Type B pancreatic cell (in vitro differentiated cells): ENCODE data around the gene RNU5B-1. TPM values are rescaled to one million over a fixed set of nuclear protein-coding genes. Genes with fewer than 3 reads are reported as not detected.

Experiments
- DNase-seq: peaks from one replicate; pipeline ENCODE4 v3.0.0; 2021; ENCODE audit warnings: mixed read lengths; ENCODE audit not compliant: unreplicated experiment; ENCODE audit errors: extremely low spot score
- H3K27ac Mint-ChIP-seq: 2 replicates; pipeline ENCODE4 v1.8.0; 2021; ENCODE audit warnings: mild to moderate bottlenecking, mixed read lengths
- H3K27me3 Mint-ChIP-seq: 2 replicates; pipeline ENCODE4 v1.8.0; 2021; ENCODE audit warnings: mixed read lengths
- H3K36me3 Mint-ChIP-seq: 2 replicates; pipeline ENCODE4 v1.8.0; 2021; ENCODE audit warnings: mixed read lengths
- H3K4me1 Mint-ChIP-seq: one replicate; pipeline ENCODE4 v1.8.0; 2021; ENCODE audit warnings: mixed read lengths; ENCODE audit not compliant: unreplicated experiment
- H3K4me3 Mint-ChIP-seq: 2 replicates; pipeline ENCODE4 v1.8.0; 2021; ENCODE audit warnings: mild to moderate bottlenecking, mixed read lengths
- H3K9me3 Mint-ChIP-seq: 2 replicates; pipeline ENCODE4 v1.8.0; 2021; ENCODE audit warnings: mixed read lengths
- total RNA-seq: library from RNA; stranded (reverse); gene quantifications from 2 replicates; pipeline ENCODE4 v1.2.1, GENCODE V29; 2021; ENCODE audit warnings: low replicate concordance
- TF ChIP-seq, protein P1 (sequence below): fragments of 200-600 bp; sonication (generic); conservative IDR thresholded peaks from 2 replicates; pipeline ENCODE4 v1.5.0; 2021; ENCODE audit warnings: antibody characterized with exemption, mild to moderate bottlenecking

The RNU5B-1 gene
- total RNA-seq, 1 donor from 2014 or later = 16.3 TPM

DNA sequence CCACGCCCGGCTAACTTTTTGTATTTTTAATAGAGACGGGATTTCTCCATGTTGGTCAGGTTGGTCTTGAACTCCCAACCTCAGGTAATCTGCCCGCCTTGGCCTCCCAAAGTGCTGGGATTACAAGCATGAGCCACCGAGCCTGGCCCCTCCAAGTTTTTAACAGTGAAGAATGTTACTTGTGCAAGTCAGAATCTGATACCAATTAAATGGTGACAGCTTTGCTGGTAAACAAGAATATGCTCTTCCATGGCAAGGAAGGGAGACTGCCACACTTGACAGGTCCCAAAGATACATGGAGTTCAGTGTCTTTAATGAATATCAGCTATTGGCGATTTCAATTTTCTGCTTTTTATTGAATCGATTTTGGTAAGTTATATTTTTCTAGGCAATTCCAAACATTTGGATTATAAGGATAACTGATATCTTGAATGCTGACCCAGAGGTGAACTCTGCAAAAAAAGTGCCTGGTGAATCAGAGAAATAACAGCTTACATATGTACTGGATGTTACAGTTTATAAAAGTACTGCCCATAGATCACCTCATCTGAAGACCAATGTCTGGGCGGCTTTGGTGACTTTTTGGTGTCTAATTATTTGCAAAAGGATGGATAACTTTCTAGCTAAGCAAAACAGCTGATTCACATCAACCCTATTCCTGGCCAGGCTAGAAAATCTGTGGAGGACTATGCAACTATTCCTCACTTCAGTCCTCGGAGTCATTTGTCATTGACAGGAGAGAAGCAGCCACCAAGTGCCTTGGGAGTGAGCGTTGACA lies 19.0 kb upstream of the RNU5B-1 start:
- Mint-ChIP-seq H3K9me3 (no peaks in the 10 kb centered on the region), H3K4me3 (peak overlapping the region; percentile 91), H3K36me3 (peaks cover 5% of the 10 kb centered on the region), H3K27ac (peak overlapping the region; percentile 86), H3K4me1 (peaks cover 22% of the 10 kb centered on the region), H3K27me3 (no peaks in the 10 kb centered on the region)
- no peak for DNase-seq
- TF ChIP-seq, protein P1, sequence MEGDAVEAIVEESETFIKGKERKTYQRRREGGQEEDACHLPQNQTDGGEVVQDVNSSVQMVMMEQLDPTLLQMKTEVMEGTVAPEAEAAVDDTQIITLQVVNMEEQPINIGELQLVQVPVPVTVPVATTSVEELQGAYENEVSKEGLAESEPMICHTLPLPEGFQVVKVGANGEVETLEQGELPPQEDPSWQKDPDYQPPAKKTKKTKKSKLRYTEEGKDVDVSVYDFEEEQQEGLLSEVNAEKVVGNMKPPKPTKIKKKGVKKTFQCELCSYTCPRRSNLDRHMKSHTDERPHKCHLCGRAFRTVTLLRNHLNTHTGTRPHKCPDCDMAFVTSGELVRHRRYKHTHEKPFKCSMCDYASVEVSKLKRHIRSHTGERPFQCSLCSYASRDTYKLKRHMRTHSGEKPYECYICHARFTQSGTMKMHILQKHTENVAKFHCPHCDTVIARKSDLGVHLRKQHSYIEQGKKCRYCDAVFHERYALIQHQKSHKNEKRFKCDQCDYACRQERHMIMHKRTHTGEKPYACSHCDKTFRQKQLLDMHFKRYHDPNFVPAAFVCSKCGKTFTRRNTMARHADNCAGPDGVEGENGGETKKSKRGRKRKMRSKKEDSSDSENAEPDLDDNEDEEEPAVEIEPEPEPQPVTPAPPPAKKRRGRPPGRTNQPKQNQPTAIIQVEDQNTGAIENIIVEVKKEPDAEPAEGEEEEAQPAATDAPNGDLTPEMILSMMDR = no peak

DNA sequence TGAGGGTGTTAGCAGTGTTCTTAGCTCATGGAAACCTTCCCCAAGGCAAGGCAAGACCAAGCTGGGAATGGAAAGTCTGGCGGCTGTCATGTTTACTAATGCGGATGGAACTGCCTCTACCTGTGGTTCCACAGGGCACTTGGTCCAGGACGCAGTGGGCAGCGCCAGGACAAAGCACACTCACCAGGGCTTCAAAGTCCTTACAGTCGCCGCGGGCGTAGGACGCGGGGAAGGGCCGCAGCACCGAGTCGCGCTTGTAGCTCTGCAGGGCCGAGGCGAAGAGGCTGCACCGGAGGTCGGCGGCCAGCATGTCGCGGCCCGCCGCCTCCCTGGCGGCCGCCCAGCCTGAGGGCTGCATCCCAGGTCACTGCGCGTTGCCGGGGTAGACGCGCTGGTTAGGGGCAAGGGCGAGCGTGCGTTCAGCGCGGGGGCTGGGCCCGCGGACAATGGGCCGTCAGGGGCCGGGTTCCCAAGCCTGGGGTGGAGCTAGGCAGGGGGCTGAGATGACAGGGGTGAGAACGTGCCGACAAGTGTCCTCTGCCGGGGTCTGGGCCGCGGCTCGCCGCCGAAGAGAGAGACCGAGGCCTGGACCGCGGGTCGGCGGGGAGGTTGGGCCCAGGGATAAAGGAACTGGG lies 18.3 kb upstream of the RNU5B-1 start:
- peak; percentile 75 for DNase-seq

DNA sequence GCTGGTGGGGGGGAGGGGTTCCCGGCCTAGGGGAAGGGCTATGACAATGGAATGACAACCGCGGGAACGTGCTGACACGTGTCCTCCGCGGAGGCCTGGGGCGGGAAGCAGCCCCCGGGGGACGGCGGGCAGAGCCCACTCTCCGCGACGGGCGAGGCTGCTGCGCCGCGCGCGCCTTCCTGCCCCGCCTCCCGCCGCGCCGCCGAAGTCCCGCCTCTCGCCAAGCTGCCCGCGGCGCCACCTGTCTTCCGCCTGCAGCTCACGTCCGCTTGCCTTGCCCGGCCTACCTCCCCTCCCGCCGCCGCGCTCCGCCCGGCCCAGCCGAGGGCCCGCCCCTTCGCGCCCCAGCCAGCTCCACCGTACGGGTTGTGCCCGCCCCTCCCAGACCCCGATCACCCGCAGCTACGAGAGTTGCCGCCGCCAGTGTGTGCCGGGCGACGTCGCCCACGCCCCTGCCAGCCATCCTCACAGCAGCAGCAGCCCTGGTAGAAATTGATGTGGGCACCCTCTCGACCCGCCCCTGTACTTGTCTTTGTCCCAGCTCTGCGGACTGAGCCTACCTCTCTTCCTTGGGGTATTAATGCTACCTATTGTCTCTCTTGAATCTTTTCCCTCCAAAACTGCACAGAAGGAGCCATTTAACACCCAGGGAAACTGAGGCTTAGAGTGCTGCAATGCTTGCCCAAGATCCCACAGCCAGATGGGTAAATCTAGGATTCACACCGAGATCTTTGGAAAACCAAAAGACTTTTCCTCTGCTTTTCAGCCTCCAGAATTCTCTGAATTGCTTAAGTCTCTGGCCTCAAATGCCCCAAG lies 17.6 kb upstream of the RNU5B-1 start, which contains the start of gene PARP16:
TSS of gene PARP16 (minus strand) at position 180 of the 816 bp plus-strand sequence. CDS start 457 bp downstream, outside the sequence.
- H3K36me3 Mint-ChIP-seq = peaks cover 5% of the 10 kb centered on the region
- H3K27ac Mint-ChIP-seq = peak within 1 kb of the TSS; percentile 86
- no peaks in the 10 kb centered on the region for H3K9me3 Mint-ChIP-seq
- no peaks in the 10 kb centered on the region for H3K27me3 Mint-ChIP-seq
- H3K4me3 Mint-ChIP-seq = peak within 1 kb of the TSS; percentile 91
- peak; percentile 92 for DNase-seq
- H3K4me1 Mint-ChIP-seq = peaks cover 22% of the 10 kb centered on the region
- TF ChIP-seq, protein P1 = peak; percentile 50

More for the DNA sequence above, 18.3 kb upstream of the RNU5B-1 start:
- Mint-ChIP-seq H3K9me3 (no peaks in the 10 kb centered on the region), H3K4me1 (peaks cover 22% of the 10 kb centered on the region), H3K27me3 (no peaks in the 10 kb centered on the region), H3K27ac (peak overlapping the region; percentile 86), H3K36me3 (peaks cover 5% of the 10 kb centered on the region), H3K4me3 (peak overlapping the region; percentile 91)
- TF ChIP-seq, protein P1 = no peak

DNA sequence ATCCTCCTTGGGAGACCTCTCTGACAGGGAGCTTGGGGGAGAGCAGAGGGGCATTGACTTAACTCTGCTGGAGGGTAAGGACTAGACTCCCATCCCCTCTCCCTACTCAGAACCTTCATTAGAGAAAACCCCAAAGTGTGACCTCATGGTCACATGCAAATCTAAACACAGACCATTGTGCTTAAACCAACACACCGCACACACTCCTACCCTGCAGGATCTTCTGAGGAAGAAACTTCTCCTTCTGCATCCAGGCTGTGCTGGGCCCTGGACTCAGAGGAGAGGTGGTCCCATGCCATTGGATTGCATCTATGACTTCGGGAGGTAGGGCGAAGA lies 17.0 kb upstream of the RNU5B-1 start:
- H3K27ac Mint-ChIP-seq = peak overlapping the region; percentile 79
- H3K27me3 Mint-ChIP-seq = no peaks in the 10 kb centered on the region
- peak overlapping the region; percentile 91 for H3K4me3 Mint-ChIP-seq
- H3K9me3 Mint-ChIP-seq = no peaks in the 10 kb centered on the region
- DNase-seq = no peak
- H3K4me1 Mint-ChIP-seq = peaks cover 22% of the 10 kb centered on the region
- peaks cover 1% of the 10 kb centered on the region for H3K36me3 Mint-ChIP-seq
- TF ChIP-seq, protein P1 = no peak

DNA sequence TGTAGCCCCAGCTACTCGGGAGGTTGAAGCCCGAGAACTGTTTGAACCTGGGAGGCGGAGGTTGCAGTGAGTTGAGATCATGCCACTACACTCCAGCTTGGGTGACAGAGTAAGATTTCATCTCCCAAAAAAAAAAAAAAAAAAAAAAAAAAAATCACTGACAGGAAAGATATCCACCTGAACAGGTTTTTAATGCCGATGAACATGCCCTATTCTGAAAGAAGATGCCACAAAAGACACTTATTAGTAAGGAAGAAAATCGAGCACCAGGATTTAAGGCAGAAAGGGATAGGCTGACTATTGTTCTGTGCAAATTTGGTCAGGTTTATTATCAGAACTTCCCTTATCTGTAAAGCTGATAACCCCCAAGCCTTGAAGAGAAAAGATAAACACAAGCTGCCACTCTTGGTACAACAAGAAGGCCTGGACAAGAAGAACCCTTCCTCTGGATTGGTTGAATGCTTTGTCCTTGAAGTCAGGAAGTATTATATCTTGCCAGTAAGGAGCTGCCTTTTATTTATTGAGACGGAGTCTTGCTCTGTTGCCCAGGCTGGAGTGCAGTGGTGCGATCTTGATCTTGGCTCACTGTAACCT lies 15.1 kb upstream of the RNU5B-1 start:
- Mint-ChIP-seq H3K36me3 (no peaks in the 10 kb centered on the region), H3K4me1 (peaks cover 27% of the 10 kb centered on the region), H3K27me3 (no peaks in the 10 kb centered on the region), H3K9me3 (no peaks in the 10 kb centered on the region), H3K27ac (no peak overlapping the region), H3K4me3 (no peak overlapping the region)
- DNase-seq = no peak
- TF ChIP-seq, protein P1 = no peak
